NOMO-1 treated with DMSO at 0.1 percent for 48 hours (cell line): ENCODE measurements around the gene PRRC2A.
A peak's percentile ranks its signal among the peaks of the same experiment; 100 is the strongest.
"Not testable (repeated sequence)": the region's sequence is repeated elsewhere in the genome, so short reads cannot be mapped to it uniquely, and the experiment has no call there.

Experiments
- DNase-seq: peaks from one replicate; lab custom pipeline; 2025; ENCODE audit not compliant: unreplicated experiment; lab: John Stamatoyannopoulos, UW

The PRRC2A gene

GRCh38 chr6:31585491-31585890 is 35.0 kb upstream of the PRRC2A start:
- DNase-seq: peak; percentile 63

DNA sequence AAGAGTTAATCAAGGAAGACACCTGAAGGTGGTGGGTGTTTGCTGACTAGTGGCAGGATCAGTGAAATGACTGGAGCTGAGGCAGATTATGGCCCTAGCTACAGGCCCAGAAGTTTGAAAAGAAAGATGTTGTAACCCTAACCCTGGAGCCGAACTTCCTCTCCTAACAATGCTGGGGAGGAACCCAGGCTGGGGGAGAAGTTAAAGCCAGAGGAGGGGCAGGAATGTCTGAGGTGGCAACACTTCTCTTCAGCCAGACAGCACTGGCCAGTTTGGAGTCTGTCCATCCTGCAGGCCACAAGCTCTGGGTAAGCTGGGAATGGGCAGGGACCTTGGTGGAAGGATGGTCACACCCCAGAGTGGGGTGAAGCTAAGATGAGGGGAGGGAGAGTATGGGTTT is 34.5 kb upstream of the PRRC2A start, which contains the start of gene LST1:
LST1 (plus strand) TSS at position 270 of the 400 bp plus-strand sequence. CDS start 1,023 bp downstream, outside the sequence.
- DNase-seq: peak; percentile 82

GRCh38 chr6:31586599-31587281 is 33.8 kb upstream of the PRRC2A start:
- DNase-seq: peak; percentile 83

GRCh38 chr6:31587791-31588777 is 32.4 kb upstream of the PRRC2A start:
- no peak for DNase-seq

DNA sequence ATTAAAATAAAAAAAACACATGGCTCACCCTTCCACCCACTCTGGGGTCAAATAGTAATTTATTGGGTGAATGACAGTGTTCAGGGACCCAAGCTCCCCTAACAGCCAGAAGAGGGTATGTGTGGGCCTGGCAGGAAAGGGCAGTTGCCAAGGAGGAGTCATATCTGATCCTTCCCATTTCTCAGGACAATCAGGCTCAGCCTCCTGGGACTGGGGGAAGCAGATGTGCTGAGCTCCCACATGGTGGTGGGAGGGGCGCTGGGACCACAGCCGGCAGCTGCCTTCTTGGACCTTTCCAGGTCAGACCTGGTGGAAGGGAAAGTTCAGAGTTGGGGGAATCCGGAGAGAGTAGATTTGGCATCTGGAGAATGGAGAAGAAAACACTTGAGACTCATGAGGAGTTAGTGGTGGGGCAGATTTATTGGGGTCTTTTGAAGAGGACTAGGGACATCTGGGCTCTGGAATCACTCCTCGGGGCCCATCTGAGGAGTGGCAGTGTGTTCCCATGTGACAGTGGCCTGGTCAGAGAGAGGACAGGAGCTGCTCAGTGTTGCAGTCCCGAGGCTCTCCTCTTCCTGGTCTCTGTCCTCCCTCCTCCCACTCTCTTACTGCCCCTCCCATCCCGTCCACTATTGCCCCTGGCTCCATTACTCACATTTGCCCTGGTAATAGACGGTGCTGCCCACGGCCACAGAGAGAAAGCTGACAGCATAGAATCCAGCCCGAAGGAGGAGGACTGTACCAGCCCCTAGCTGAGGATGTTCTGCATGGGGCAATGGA is 31.5 kb upstream of the PRRC2A start:
- no peak for DNase-seq

- DNase-seq: not testable (repeated sequence)
Measured at GRCh38 chr6:31590691-31591090, 29.8 kb upstream of the PRRC2A start.

DNA sequence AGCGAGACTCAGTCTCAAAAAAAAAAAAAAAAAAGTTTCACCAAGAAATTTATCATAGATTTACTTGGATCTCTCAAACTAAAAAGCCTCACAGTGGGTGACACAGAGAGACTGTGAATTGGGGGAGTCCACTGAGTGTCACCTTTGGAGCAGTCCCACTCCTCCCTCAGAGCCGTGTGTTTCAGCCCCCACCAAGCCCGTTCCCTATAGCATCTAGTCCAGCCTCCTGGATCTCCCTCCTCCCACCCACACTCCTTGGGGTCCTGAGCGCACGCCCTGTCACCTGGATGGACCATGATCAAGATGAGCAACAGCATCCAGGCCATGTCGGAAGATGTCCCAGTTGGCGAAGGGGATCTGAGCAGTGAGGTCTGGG is 28.1 kb upstream of the PRRC2A start:
- no peak for DNase-seq

DNA sequence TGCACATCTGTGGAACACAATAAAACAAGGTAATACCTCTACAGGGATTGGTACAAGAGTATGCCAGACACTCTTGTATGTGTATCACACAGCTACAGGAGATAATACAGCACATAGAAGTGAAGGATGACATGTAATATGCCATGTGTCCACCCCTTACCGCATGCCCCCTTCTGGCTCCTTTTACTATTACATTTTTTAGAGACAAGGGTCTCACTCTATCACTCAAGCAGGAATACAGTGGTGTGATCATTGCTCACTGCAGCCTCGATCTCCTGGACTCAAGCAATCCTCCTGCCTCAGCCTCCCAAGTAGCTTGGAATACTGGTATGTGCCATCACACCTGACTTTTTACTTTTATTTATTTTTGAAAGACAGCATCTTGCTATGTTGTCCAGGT is 23.5 kb upstream of the PRRC2A start:
- peak; percentile 75 for DNase-seq

GRCh38 chr6:31607317-31607716 is 13.2 kb upstream of the PRRC2A start:
- DNase-seq: no peak

- no peak for DNase-seq
Measured at GRCh38 chr6:31609519-31610406, 10.8 kb upstream of the PRRC2A start.

- DNase-seq: no peak
Measured at GRCh38 chr6:31610968-31611367, 9.5 kb upstream of the PRRC2A start.

DNA sequence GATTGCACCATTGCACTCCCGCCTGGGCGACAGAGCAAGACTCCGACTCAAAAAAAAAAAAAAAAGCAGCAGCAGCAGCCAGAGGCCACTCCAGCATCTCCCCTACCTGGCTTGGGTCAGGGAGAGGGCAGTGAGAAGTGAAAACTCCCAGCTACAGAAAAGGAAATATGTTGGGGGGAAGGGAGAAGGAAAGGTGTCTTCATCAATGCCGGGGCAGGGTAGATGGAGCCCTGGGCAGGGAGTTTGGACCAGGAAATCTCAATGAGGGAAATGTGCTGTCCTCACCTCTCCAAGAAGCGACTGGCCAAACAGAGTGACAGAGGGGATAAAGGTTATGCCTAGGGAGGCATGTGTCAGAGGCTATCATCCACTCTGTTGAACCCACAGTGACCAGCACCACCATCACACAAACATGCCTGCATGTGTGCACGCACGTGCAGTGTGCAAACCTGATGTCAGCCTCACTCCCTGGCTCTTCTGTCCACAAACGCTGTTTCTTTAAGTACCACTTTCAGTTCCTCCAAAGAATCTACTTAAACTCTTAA is 6.4 kb upstream of the PRRC2A start:
- peak; percentile 74 for DNase-seq

DNA sequence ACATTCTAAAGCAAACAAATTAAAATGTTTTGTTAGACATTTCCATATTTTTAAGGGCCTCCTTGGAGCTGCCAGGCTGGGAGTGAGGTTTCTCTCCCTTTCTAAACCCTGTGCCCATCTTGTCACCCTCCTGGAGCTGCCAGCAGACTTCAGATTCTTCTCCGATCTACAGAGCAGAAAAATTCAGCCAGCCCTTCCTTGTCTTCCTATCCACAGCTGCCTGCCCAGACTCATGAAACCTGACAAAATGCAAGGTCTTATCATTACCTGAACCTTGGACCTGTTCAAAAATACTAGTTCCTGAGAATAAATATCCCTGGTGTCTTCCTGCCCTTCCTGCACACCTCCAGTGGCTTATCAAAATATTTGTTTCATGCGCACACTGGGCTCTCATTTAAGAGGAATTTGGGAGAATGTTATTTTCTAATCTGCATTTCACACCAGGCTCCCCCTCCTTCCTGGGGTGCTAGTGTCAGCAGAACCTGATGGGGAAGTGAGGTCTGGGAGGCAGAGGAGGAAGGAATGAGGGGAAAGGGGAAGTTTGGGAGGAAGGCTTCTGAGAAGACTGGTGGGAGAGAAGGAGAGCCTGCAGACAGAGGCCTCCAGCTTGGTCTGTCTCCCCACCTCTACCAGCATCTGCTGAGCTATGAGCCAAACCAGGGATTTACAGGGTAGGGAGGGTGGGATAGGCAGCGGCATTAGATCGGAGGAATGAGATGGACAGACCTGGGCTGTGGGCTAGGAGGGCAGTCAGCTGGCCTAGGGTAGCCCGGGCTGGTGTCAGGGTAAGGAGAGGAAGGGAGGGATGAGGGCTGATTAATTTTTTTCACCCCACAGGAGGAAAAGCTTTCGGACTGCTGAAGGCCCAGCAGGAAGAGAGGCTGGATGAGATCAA is 5.6 kb upstream of the PRRC2A start, which contains the start of gene AIF1:
AIF1 (plus strand) TSS at position 551 of the 895 bp plus-strand sequence; CDS start at position 647, 96 bp downstream.
- no peak for DNase-seq

DNA sequence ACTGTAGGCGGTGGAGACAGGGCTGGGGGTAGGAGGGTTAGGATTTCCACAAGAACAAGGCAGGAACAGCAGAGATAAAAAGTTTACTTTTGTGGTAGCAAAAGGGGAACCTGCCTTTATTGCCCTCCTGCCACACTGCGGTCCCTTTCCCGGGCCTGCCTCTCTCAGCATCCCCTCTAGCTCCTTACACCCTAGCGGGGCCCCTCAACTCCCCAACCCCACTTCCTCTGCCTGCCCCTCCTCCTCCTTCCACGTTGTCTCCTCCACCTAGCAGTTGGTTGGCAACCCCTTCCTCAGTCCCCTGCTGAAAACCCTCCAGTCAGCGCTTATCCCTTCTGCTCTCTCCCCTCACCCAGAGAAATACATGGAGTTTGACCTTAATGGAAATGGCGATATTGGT is 4.8 kb upstream of the PRRC2A start:
- peak; percentile 88 for DNase-seq

DNA sequence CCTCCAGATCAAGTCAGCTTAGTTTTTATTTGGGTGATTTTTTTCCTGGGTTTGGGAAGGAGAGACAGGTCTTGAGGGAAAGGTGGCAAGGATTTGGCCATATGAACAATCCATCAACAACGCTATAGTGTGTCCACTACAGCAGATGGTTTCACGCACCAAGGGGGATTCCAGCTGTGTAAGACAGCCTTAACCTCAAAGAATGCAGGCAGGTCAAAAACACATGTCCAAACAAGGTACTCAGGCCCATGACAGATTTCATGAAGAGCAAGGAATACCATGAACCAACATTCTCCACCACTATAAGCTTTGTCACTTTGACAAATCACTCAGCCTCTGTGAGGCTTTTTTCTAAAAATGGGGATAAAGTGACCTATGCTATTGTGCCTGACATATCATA is 3.5 kb upstream of the PRRC2A start:
- no peak for DNase-seq

GRCh38 chr6:31619805-31620585 is 520 bp upstream of the PRRC2A start:
- DNase-seq: peak; percentile 99

GRCh38 chr6:31621320-31621939 is 915 bp downstream of the PRRC2A start:
- no peak for DNase-seq

DNA sequence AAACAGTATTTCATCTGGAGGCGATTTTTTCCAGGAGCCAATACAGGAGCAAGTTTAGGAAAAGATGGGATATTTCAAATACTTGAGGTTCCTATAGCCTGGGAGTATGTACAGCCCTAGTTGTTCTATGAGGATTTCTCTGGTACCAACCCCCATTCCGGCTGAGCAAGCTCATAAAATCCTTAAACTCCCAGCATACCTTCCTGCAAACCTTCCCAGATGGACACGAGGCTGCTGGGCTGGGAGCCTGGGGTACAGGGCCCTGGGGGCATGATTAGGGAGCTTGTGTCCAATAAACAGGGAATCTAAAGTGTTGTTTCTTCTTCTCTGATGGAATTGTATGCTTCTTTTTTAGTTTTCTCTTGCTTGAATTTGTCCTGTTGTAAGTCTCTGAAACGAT is 1.5 kb downstream of the PRRC2A start:
- DNase-seq: no peak
